B cell (primary cell): ENCODE results near the gene XPA.

ENCODE experiments used
- EZH2 ChIP-seq: IDR thresholded peaks from 2 replicates; pipeline ENCODE4 v1.6.1; 2012; ENCODE audit warnings: borderline replicate concordance, low read depth, mild to moderate bottlenecking, moderate library complexity, low read length; ENCODE audit not compliant: insufficient read depth, poor library complexity, severe bottlenecking
- TF ChIP-seq, protein P1 (sequence below): fragments of 200-600 bp; IDR thresholded peaks from one replicate; pipeline ENCODE4 v1.8.0; 2022; ENCODE audit warnings: antibody characterized with exemption, mild to moderate bottlenecking

DNA sequence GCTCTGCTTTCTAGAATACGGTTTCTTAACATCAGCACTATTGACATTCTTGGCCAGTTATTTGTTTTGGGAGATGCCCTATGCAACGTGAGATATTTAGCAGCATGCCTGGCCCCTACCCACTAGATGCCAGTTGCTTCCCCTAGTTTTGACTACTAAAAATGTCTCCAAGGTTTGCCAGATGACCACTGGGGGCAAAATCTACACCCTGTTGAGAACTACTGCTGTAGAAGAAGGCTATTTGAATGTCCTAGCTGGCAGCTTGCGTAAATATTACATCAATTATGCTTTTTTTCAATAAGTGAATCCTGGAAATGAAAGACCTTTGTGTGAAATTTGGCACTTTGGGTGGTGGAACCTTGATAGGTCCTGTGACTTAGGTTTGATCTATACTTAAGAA, 58.5 kb downstream of the XPA start:
- TF ChIP-seq, protein P1, sequence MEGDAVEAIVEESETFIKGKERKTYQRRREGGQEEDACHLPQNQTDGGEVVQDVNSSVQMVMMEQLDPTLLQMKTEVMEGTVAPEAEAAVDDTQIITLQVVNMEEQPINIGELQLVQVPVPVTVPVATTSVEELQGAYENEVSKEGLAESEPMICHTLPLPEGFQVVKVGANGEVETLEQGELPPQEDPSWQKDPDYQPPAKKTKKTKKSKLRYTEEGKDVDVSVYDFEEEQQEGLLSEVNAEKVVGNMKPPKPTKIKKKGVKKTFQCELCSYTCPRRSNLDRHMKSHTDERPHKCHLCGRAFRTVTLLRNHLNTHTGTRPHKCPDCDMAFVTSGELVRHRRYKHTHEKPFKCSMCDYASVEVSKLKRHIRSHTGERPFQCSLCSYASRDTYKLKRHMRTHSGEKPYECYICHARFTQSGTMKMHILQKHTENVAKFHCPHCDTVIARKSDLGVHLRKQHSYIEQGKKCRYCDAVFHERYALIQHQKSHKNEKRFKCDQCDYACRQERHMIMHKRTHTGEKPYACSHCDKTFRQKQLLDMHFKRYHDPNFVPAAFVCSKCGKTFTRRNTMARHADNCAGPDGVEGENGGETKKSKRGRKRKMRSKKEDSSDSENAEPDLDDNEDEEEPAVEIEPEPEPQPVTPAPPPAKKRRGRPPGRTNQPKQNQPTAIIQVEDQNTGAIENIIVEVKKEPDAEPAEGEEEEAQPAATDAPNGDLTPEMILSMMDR, result no peak
- no peak for TF ChIP-seq EZH2
